Measurements from ENCODE around the gene MINK1.
"Not testable (repeated sequence)": the region's sequence is repeated elsewhere in the genome, so short reads cannot be mapped to it uniquely, and the experiment has no call there.

The MINK1 gene

GRCh38 chr17:4899341-4900230 lies 66.4 kb downstream of the MINK1 start, which contains the start of gene C17orf107:
Gene C17orf107, plus strand, starts transcription at chr17:4899536. Its CDS starts 227 bp downstream, at chr17:4899763.
- Mint-ChIP-seq H3K4me3 (peak within 1 kb of the TSS; percentile 84 to 87), H3K36me3 (peaks cover 34 to 38% of the 10 kb centered on the region in 2 donors), H3K27ac (peak within 1 kb of the TSS; percentile 91), H3K27me3 (peaks cover 4 to 18% of the 10 kb centered on the region in 2 donors), H3K4me1 (peaks cover 38 to 47% of the 10 kb centered on the region in 2 donors), H3K9me3 (peaks cover 0 to 1% of the 10 kb centered on the region in 2 donors)
- DNase-seq = peak; percentile 82
- ATAC-seq (replicated peaks) = peak; percentile 57 to 73

GRCh38 chr17:4900231-4901107 lies 67.3 kb downstream of the MINK1 start:
- peaks cover 0 to 1% of the 10 kb centered on the region in 2 donors for H3K9me3 Mint-ChIP-seq
- peaks cover 4 to 18% of the 10 kb centered on the region in 2 donors for H3K27me3 Mint-ChIP-seq
- peaks cover 38 to 47% of the 10 kb centered on the region in 2 donors for H3K4me1 Mint-ChIP-seq
- H3K27ac Mint-ChIP-seq = peak overlapping the region; percentile 91
- ATAC-seq (replicated peaks) (peak; percentile 26 to 37), DNase-seq (peak; percentile 41)
- peak overlapping the region; percentile 84 to 87 for H3K4me3 Mint-ChIP-seq
- H3K36me3 Mint-ChIP-seq = peaks cover 26 to 30% of the 10 kb centered on the region in 2 donors

DNA sequence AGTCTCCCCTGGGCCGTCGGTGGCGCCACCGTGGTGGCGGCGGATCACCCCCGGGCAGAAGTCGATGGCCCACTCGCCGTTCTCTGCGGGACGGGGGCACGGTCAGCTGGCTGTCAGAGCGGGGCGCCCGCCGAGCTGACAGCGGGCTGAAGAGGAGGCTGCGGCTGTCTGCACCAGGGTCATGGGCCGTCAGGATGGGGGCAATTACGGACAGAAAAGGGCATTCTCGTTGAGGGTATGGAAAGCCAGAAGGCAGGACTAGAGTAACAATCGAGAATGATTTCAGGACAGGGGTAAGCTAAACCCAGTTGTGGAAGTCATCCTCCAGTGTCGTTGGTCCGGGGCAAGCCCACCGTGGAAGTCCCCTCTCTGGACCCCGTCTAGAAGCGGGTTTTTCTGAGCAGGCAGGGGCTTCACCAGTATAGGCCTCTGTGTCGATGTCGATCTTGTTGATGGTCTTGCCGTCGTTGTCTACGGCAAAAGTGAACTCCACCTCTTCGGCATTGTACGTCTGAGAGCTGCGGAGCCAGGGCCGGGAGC lies 68.0 kb downstream of the MINK1 start:
- Mint-ChIP-seq H3K4me3 (peak overlapping the region; percentile 82 to 87), H3K36me3 (peaks cover 19 to 23% of the 10 kb centered on the region in 2 donors), H3K27ac (peak overlapping the region; percentile 91), H3K9me3 (peaks cover 0 to 1% of the 10 kb centered on the region in 2 donors), H3K4me1 (peaks cover 38 to 47% of the 10 kb centered on the region in 2 donors), H3K27me3 (peaks cover 4 to 24% of the 10 kb centered on the region in 2 donors)
- ATAC-seq (replicated peaks) (peak in 1 of 2 donors; percentile 1), DNase-seq (no peak)

GRCh38 chr17:4901648-4902344 lies 68.7 kb downstream of the MINK1 start:
- DNase-seq (peak; percentile 46), ATAC-seq (replicated peaks) (peak; percentile 13 to 43)
- Mint-ChIP-seq H3K27ac (peak overlapping the region; percentile 84), H3K36me3 (peaks cover 13 to 16% of the 10 kb centered on the region in 2 donors), H3K4me3 (peak overlapping the region; percentile 82 to 87), H3K4me1 (peaks cover 38 to 47% of the 10 kb centered on the region in 2 donors), H3K9me3 (peaks cover 0 to 1% of the 10 kb centered on the region in 2 donors), H3K27me3 (peaks cover 4 to 24% of the 10 kb centered on the region in 2 donors)

- peak overlapping the region; percentile 34 to 82 for H3K4me3 Mint-ChIP-seq
- peaks cover 6 to 9% of the 10 kb centered on the region in 2 donors for H3K36me3 Mint-ChIP-seq
- H3K4me1 Mint-ChIP-seq = peaks cover 38 to 47% of the 10 kb centered on the region in 2 donors
- ATAC-seq (replicated peaks) = no peak
- H3K27me3 Mint-ChIP-seq = peaks cover 4 to 19% of the 10 kb centered on the region in 2 donors
- H3K27ac Mint-ChIP-seq = peak overlapping the region; percentile 84
- H3K9me3 Mint-ChIP-seq = peaks cover 0 to 1% of the 10 kb centered on the region in 2 donors
- no peak for DNase-seq
Measured at GRCh38 chr17:4902540-4902939, 69.4 kb downstream of the MINK1 start.

DNA sequence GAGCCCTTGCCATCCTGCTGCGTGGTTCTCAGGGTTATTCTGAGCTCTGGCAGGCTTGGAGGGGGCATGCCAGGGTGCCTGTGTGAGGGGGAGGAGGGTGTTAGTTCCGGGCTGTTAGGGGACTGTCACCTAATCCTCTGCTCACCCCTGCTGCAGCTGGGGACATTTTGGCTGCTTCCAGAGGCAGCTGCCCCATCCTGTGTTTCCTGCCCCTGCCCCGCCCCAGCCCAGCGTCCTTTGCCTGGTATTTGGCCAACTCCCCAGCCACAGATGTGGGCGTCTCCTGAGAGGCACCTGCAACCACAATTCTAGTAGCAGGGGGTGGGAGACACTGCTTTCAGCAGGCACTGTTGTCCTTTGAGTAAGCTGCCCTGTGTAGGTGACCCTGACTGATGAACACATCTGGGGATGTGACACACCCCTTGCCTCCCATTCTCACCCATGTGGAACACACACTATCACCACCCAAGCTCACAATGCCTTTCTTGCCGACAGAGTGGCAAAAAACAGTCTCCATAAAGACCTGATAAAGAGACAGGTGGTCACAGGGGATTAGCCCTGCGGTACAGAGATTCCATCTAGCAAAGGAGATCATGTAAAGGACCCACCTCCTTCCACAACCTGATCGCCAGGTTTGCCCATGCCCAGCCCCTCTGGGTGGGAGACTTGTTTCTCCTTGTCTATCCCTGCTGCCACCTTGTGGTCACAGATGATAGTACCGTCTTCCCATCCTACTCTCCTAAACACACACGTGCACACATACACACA lies 70.1 kb downstream of the MINK1 start, which contains the start of gene CHRNE:
Gene CHRNE (minus strand): TSS at position 48 of the 768 bp plus-strand sequence. CDS start 35 bp downstream, at position 13.
- Mint-ChIP-seq H3K27me3 (peaks cover 4 to 19% of the 10 kb centered on the region in 2 donors), H3K4me3 (peak within 1 kb of the TSS; percentile 34 to 82), H3K27ac (peak within 1 kb of the TSS; percentile 84), H3K36me3 (peaks cover 3 to 9% of the 10 kb centered on the region in 2 donors), H3K4me1 (peaks cover 38 to 45% of the 10 kb centered on the region in 2 donors), H3K9me3 (peaks cover 0 to 1% of the 10 kb centered on the region in 2 donors)
- ATAC-seq (replicated peaks) (peak; percentile 49 to 61), DNase-seq (peak; percentile 59)

DNA sequence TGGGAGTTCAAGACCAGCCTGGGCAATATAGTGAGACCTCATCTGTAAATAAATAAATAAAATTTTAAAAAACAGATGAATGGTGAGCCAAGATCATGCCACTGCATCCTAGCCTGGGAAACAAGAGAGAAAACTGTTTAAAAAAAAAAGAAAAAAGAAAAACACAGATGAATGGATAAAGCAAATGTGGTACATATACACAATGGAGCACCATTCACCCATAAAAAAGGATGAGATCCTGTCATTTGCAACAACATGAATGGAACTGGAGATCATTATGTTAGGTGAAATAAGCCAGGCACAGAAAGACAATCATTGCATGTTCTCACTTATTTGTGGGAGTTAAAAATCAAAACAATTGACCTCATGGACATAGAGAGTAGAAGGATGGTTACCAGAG lies 73.5 kb downstream of the MINK1 start:
- H3K27ac Mint-ChIP-seq; H3K9me3 Mint-ChIP-seq; ATAC-seq (replicated peaks); H3K4me3 Mint-ChIP-seq; H3K27me3 Mint-ChIP-seq; DNase-seq; H3K36me3 Mint-ChIP-seq: not testable (repeated sequence)
- peaks cover 18 to 19% of the 10 kb centered on the region in 2 donors for H3K4me1 Mint-ChIP-seq

- ATAC-seq (replicated peaks) (peak in 1 of 2 donors; percentile 24), DNase-seq (no peak)
- Mint-ChIP-seq H3K4me3 (no peak overlapping the region), H3K27me3 (peaks cover 6 to 8% of the 10 kb centered on the region in 2 donors), H3K36me3 (no peaks in the 10 kb centered on the region), H3K9me3 (no peaks in the 10 kb centered on the region), H3K4me1 (peaks cover 4 to 6% of the 10 kb centered on the region in 2 donors), H3K27ac (no peak overlapping the region)
Measured at GRCh38 chr17:4908301-4908700, 75.2 kb downstream of the MINK1 start.

DNA sequence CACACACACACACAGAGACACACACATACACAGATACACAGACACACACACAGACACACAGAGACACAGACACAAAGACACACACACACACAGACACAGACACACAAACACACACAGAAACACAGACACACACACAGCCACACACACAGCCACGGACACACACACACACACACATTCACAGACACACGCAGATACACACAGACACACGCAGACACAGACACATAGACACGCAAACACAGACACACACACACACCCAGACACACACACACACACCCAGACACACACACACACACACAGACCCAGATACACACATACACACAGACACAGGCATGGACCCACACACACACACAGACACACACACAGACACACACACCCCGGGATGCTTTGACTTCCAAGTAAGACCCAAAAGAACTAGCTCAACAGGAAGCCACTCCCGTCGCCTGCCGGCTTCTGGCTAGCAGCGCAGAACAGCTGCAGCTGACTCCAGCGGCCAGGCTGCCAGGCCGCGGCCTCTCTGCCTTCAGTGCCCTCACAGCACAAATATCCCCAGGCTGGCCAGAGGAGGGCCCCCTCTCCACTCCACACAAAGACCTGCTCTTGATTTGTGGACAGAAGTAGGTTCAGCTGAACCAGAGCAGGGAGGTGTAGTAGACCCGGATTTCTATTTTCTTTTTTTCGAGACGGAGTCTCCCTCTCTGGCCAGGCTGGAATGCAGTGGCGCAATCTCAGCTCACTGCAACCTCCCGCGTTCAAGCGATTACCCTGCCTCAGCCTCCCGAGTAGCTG lies 75.8 kb downstream of the MINK1 start:
- DNase-seq (peak; percentile 76), ATAC-seq (replicated peaks) (peak; percentile 99)
- H3K9me3 Mint-ChIP-seq = no peaks in the 10 kb centered on the region
- H3K4me3 Mint-ChIP-seq = no peak overlapping the region
- H3K27me3 Mint-ChIP-seq = peaks cover 6 to 8% of the 10 kb centered on the region in 2 donors
- H3K36me3 Mint-ChIP-seq = no peaks in the 10 kb centered on the region
- peaks cover 0 to under 1% of the 10 kb centered on the region in 2 donors for H3K4me1 Mint-ChIP-seq
- H3K27ac Mint-ChIP-seq = no peak overlapping the region

- H3K4me1 Mint-ChIP-seq = no peaks in the 10 kb centered on the region
- DNase-seq (no peak), ATAC-seq (replicated peaks) (no peak)
- H3K27me3 Mint-ChIP-seq = peaks cover 0 to 8% of the 10 kb centered on the region in 2 donors
- no peaks in the 10 kb centered on the region for H3K9me3 Mint-ChIP-seq
- H3K36me3 Mint-ChIP-seq = no peaks in the 10 kb centered on the region
- no peak overlapping the region for H3K27ac Mint-ChIP-seq
- no peak overlapping the region for H3K4me3 Mint-ChIP-seq
Measured at GRCh38 chr17:4913994-4914393, 80.9 kb downstream of the MINK1 start.

DNA sequence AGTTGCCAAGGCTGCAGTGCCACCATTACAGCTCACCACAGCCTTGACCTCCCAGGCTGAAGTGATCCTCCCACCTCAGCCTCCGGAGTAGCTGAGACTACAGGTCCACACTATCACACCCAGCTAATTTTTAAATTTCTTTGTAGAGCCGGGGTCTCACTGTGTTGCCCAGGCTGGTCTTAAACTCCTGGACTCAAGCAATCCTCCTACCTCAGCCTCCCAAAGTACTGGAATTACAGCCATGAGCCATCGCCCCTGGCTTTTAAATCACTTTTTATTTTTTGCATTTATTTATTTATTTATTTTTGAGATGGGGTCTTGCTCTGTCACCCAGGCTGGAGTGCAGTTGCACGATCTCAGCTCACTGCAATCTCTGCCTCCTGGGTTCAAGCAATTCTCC lies 81.4 kb downstream of the MINK1 start:
- not testable (repeated sequence) for H3K4me1 Mint-ChIP-seq; H3K27me3 Mint-ChIP-seq; ATAC-seq (replicated peaks); H3K4me3 Mint-ChIP-seq; H3K9me3 Mint-ChIP-seq; DNase-seq; H3K27ac Mint-ChIP-seq; H3K36me3 Mint-ChIP-seq

DNA sequence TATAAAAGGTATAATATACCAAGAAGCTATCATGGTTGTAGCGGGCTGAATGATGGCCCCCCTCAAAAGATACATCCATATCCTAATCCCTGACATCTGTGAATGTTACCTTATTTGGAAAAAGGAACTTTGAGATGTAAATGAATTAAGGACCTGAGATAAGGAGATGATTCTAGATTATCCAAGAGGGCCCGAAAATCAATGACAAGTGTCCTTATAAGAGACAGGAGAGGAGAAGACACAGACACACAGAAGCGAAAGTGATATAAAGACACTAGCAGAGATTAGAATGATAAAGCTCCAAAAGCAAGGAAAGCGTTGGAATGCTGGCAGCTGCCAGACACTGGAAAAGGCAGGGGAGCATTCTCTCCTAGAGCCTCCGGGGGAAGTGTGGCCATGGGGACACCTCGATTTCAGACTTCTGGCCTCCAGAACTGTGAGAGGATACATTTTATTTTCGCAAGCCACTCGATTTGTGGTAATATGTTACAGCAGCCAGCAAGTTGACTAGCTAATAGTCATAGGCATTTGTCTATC lies 86.4 kb downstream of the MINK1 start:
- H3K4me3 Mint-ChIP-seq = no peak overlapping the region
- H3K27ac Mint-ChIP-seq = no peak overlapping the region
- DNase-seq (no peak), ATAC-seq (replicated peaks) (no peak)
- H3K4me1 Mint-ChIP-seq = no peaks in the 10 kb centered on the region
- H3K36me3 Mint-ChIP-seq = peaks cover 0 to 2% of the 10 kb centered on the region in 2 donors
- no peaks in the 10 kb centered on the region for H3K9me3 Mint-ChIP-seq
- H3K27me3 Mint-ChIP-seq = no peaks in the 10 kb centered on the region

Data from stimulated activated naive B cell treated with anti-CD40 and anti-IgM and Interleukin-4, amounts not matched to agents 10 μg/mL and 1 μg/mL and 100 μg/mL, for 72 hours (primary cell).